WTC11 (cell line): ENCODE data around the gene IST1. TPM values are rescaled to one million over a fixed set of nuclear protein-coding genes. Genes with fewer than 3 reads are reported as not detected.

Experiments used
- CBFB ChIP-seq: sonication (generic); formaldehyde crosslinking; IDR thresholded peaks from 2 replicates; pipeline ENCODE4 v1.8.1; 2022; ENCODE audit warnings: mild to moderate bottlenecking, low read depth, missing genetic modification reagents
- EMX1 ChIP-seq: fragments of 250-450 bp; sonication (Bioruptor Pico); IDR thresholded peaks from 2 replicates; pipeline ENCODE4 v1.8.0; 2021; ENCODE audit warnings: mild to moderate bottlenecking
- ETV6 ChIP-seq: sonication (generic); formaldehyde crosslinking; IDR thresholded peaks from 2 replicates; pipeline ENCODE4 v1.8.1; 2022; ENCODE audit warnings: mild to moderate bottlenecking, missing genetic modification reagents
- GABPB1 ChIP-seq: sonication (generic); formaldehyde crosslinking; IDR thresholded peaks from 2 replicates; pipeline ENCODE4 v1.8.1; 2023; ENCODE audit warnings: mild to moderate bottlenecking, missing genetic modification reagents
- JAZF1 ChIP-seq: fragments of 250-450 bp; sonication (Bioruptor Pico); IDR thresholded peaks from 2 replicates; pipeline ENCODE4 v1.9.0; 2021; ENCODE audit warnings: moderate library complexity, mild to moderate bottlenecking, inconsistent platforms
- MXD4 ChIP-seq: fragments of 250-450 bp; sonication (Bioruptor Pico); IDR thresholded peaks from 2 replicates; pipeline ENCODE4 v1.8.0; 2021; ENCODE audit warnings: mild to moderate bottlenecking, moderate library complexity, borderline replicate concordance
- NR3C1 ChIP-seq: sonication (generic); formaldehyde crosslinking; conservative IDR thresholded peaks from 2 replicates; pipeline ENCODE4 v1.8.1; 2023; ENCODE audit warnings: low read depth, mild to moderate bottlenecking, missing genetic modification reagents
- OVOL2 ChIP-seq: fragments of 250-450 bp; sonication (Bioruptor Pico); IDR thresholded peaks from 2 replicates; pipeline ENCODE4 v1.9.0; 2021; ENCODE audit warnings: mild to moderate bottlenecking, borderline replicate concordance
- SMAD3 ChIP-seq: sonication (generic); formaldehyde crosslinking; IDR thresholded peaks from 2 replicates; pipeline ENCODE4 v1.8.0; 2022; ENCODE audit warnings: missing genetic modification reagents, mild to moderate bottlenecking, borderline replicate concordance
- TEAD1 ChIP-seq: sonication (generic); formaldehyde crosslinking; IDR thresholded peaks from 2 replicates; pipeline ENCODE4 v1.8.0; 2022; ENCODE audit warnings: mild to moderate bottlenecking, missing genetic modification reagents
- ZNF263 ChIP-seq: sonication (generic); formaldehyde crosslinking; IDR thresholded peaks from 2 replicates; pipeline ENCODE4 v1.8.1; 2022; ENCODE audit warnings: low read depth, mild to moderate bottlenecking, moderate library complexity, missing genetic modification reagents
- total RNA-seq: library from RNA; stranded (reverse); gene quantifications from 3 replicates; pipeline ENCODE4 v1.2.3, GENCODE V29; 2021
- TF ChIP-seq, protein P1 (sequence below): sonication (generic); formaldehyde crosslinking; IDR thresholded peaks from 2 replicates; pipeline ENCODE4 v1.8.1; 2023; ENCODE audit warnings: mild to moderate bottlenecking, moderate library complexity, missing genetic modification reagents
- TF ChIP-seq, protein P2 (sequence below): fragments of 250-450 bp; sonication (Bioruptor Pico); IDR thresholded peaks from 2 replicates; pipeline ENCODE4 v1.9.0; 2021; ENCODE audit warnings: mild to moderate bottlenecking, borderline replicate concordance
- TF ChIP-seq, protein P3 (sequence below): sonication (generic); formaldehyde crosslinking; IDR thresholded peaks from 2 replicates; pipeline ENCODE4 v1.8.0; 2023; ENCODE audit warnings: missing genetic modification reagents, mild to moderate bottlenecking, borderline replicate concordance
- TF ChIP-seq, protein P4 (sequence below): sonication (generic); formaldehyde crosslinking; conservative IDR thresholded peaks from 2 replicates; pipeline ENCODE4 v1.8.1; 2022; ENCODE audit warnings: mild to moderate bottlenecking, missing genetic modification reagents
- TF ChIP-seq, protein P5 (sequence below): sonication (generic); formaldehyde crosslinking; IDR thresholded peaks from 2 replicates; pipeline ENCODE4 v1.8.0; 2022; ENCODE audit warnings: mild to moderate bottlenecking, missing genetic modification reagents
- TF ChIP-seq, protein P6 (sequence below): sonication (generic); formaldehyde crosslinking; IDR thresholded peaks from 2 replicates; pipeline ENCODE4 v1.8.1; 2023; ENCODE audit warnings: mild to moderate bottlenecking, missing genetic modification reagents, moderate library complexity
- TF ChIP-seq, protein P7 (sequence below): sonication (generic); formaldehyde crosslinking; IDR thresholded peaks from 2 replicates; pipeline ENCODE4 v1.8.1; 2022; ENCODE audit warnings: low read depth, mild to moderate bottlenecking, moderate library complexity, missing genetic modification reagents, borderline replicate concordance
- TF ChIP-seq, protein P8 (sequence below): sonication (generic); formaldehyde crosslinking; IDR thresholded peaks from 2 replicates; pipeline ENCODE4 v1.8.0; 2022; ENCODE audit warnings: mild to moderate bottlenecking, missing genetic modification reagents
- TF ChIP-seq, protein P9 (sequence below): sonication (generic); formaldehyde crosslinking; IDR thresholded peaks from 2 replicates; pipeline ENCODE4 v1.8.0; 2023; ENCODE audit warnings: mild to moderate bottlenecking, missing genetic modification reagents

IST1 gene
- total RNA-seq, 1 experiment from 2014 or later = 272 TPM

DNA sequence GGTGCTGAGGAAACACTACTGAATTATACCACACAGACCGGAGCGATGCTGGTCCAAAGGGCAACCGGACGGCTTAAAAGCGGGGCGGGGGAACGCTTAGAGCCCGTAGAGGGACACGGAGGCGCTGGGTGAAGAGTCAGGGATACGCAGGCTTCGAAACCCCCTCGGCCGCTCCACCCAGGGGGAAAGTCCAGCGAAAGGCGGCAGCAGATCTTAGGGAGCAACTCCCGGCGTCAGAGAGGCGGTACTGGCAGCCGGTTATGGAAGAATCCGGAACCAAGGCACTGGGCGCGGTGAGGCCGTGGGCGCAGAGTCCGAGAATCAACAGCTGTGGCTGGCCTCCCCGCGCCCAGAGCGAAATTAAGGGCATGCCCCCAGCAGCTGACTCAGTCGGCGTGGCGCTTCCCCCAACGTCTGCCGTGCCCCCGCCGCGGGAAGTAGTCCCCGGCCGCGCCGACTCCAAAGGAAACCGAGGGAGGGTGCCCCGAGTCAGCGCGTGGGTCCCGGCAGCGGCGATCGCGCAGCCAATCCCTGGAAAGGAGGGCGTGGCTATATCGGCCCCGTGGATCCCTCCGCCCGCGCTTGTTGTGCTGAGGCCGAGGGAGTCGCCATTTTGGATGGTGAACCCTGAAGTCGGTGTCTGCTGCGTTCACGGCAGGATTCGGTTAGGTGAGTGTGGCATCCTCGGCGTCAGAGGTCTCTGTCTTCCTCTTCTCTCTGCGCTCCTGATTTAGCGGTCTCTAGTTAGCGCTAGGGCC, at the start of gene IST1 (continued):
- TF ChIP-seq, protein P1, sequence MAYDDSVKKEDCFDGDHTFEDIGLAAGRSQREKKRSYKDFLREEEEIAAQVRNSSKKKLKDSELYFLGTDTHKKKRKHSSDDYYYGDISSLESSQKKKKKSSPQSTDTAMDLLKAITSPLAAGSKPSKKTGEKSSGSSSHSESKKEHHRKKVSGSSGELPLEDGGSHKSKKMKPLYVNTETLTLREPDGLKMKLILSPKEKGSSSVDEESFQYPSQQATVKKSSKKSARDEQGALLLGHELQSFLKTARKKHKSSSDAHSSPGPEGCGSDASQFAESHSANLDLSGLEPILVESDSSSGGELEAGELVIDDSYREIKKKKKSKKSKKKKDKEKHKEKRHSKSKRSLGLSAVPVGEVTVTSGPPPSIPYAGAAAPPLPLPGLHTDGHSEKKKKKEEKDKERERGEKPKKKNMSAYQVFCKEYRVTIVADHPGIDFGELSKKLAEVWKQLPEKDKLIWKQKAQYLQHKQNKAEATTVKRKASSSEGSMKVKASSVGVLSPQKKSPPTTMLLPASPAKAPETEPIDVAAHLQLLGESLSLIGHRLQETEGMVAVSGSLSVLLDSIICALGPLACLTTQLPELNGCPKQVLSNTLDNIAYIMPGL (CRISPR knock-in tag) = peak; percentile 80; the same call in 1 of the 2 replicates
- TF ChIP-seq ETV6 (CRISPR knock-in tag) (0 out of 2 replicates have a peak, but pooled peaks have one; percentile 79), OVOL2 (CRISPR knock-in tag) (no peak), CBFB (CRISPR knock-in tag) (no peak), JAZF1 (CRISPR knock-in tag) (no peak), EMX1 (CRISPR knock-in tag) (no peak), SMAD3 (CRISPR knock-in tag) (no peak), NR3C1 (no peak), ZNF263 (CRISPR knock-in tag) (no peak), TEAD1 (peak; percentile 92), GABPB1 (CRISPR knock-in tag) (peak; percentile 88), MXD4 (CRISPR knock-in tag) (no peak)
- TF ChIP-seq, protein P2, sequence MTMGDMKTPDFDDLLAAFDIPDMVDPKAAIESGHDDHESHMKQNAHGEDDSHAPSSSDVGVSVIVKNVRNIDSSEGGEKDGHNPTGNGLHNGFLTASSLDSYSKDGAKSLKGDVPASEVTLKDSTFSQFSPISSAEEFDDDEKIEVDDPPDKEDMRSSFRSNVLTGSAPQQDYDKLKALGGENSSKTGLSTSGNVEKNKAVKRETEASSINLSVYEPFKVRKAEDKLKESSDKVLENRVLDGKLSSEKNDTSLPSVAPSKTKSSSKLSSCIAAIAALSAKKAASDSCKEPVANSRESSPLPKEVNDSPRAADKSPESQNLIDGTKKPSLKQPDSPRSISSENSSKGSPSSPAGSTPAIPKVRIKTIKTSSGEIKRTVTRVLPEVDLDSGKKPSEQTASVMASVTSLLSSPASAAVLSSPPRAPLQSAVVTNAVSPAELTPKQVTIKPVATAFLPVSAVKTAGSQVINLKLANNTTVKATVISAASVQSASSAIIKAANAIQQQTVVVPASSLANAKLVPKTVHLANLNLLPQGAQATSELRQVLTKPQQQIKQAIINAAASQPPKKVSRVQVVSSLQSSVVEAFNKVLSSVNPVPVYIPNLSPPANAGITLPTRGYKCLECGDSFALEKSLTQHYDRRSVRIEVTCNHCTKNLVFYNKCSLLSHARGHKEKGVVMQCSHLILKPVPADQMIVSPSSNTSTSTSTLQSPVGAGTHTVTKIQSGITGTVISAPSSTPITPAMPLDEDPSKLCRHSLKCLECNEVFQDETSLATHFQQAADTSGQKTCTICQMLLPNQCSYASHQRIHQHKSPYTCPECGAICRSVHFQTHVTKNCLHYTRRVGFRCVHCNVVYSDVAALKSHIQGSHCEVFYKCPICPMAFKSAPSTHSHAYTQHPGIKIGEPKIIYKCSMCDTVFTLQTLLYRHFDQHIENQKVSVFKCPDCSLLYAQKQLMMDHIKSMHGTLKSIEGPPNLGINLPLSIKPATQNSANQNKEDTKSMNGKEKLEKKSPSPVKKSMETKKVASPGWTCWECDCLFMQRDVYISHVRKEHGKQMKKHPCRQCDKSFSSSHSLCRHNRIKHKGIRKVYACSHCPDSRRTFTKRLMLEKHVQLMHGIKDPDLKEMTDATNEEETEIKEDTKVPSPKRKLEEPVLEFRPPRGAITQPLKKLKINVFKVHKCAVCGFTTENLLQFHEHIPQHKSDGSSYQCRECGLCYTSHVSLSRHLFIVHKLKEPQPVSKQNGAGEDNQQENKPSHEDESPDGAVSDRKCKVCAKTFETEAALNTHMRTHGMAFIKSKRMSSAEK (CRISPR knock-in tag) = no peak
- TF ChIP-seq, protein P3, sequence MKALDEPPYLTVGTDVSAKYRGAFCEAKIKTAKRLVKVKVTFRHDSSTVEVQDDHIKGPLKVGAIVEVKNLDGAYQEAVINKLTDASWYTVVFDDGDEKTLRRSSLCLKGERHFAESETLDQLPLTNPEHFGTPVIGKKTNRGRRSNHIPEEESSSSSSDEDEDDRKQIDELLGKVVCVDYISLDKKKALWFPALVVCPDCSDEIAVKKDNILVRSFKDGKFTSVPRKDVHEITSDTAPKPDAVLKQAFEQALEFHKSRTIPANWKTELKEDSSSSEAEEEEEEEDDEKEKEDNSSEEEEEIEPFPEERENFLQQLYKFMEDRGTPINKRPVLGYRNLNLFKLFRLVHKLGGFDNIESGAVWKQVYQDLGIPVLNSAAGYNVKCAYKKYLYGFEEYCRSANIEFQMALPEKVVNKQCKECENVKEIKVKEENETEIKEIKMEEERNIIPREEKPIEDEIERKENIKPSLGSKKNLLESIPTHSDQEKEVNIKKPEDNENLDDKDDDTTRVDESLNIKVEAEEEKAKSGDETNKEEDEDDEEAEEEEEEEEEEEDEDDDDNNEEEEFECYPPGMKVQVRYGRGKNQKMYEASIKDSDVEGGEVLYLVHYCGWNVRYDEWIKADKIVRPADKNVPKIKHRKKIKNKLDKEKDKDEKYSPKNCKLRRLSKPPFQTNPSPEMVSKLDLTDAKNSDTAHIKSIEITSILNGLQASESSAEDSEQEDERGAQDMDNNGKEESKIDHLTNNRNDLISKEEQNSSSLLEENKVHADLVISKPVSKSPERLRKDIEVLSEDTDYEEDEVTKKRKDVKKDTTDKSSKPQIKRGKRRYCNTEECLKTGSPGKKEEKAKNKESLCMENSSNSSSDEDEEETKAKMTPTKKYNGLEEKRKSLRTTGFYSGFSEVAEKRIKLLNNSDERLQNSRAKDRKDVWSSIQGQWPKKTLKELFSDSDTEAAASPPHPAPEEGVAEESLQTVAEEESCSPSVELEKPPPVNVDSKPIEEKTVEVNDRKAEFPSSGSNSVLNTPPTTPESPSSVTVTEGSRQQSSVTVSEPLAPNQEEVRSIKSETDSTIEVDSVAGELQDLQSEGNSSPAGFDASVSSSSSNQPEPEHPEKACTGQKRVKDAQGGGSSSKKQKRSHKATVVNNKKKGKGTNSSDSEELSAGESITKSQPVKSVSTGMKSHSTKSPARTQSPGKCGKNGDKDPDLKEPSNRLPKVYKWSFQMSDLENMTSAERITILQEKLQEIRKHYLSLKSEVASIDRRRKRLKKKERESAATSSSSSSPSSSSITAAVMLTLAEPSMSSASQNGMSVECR (CRISPR knock-in tag) = peak; percentile 78
- TF ChIP-seq, protein P4, sequence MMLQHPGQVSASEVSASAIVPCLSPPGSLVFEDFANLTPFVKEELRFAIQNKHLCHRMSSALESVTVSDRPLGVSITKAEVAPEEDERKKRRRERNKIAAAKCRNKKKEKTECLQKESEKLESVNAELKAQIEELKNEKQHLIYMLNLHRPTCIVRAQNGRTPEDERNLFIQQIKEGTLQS (CRISPR knock-in tag) = no peak
- TF ChIP-seq, protein P5, sequence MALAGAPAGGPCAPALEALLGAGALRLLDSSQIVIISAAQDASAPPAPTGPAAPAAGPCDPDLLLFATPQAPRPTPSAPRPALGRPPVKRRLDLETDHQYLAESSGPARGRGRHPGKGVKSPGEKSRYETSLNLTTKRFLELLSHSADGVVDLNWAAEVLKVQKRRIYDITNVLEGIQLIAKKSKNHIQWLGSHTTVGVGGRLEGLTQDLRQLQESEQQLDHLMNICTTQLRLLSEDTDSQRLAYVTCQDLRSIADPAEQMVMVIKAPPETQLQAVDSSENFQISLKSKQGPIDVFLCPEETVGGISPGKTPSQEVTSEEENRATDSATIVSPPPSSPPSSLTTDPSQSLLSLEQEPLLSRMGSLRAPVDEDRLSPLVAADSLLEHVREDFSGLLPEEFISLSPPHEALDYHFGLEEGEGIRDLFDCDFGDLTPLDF (CRISPR knock-in tag) = no peak
- TF ChIP-seq, protein P6, sequence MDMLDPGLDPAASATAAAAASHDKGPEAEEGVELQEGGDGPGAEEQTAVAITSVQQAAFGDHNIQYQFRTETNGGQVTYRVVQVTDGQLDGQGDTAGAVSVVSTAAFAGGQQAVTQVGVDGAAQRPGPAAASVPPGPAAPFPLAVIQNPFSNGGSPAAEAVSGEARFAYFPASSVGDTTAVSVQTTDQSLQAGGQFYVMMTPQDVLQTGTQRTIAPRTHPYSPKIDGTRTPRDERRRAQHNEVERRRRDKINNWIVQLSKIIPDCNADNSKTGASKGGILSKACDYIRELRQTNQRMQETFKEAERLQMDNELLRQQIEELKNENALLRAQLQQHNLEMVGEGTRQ (CRISPR knock-in tag) = peak; percentile 57
- TF ChIP-seq, protein P7, sequence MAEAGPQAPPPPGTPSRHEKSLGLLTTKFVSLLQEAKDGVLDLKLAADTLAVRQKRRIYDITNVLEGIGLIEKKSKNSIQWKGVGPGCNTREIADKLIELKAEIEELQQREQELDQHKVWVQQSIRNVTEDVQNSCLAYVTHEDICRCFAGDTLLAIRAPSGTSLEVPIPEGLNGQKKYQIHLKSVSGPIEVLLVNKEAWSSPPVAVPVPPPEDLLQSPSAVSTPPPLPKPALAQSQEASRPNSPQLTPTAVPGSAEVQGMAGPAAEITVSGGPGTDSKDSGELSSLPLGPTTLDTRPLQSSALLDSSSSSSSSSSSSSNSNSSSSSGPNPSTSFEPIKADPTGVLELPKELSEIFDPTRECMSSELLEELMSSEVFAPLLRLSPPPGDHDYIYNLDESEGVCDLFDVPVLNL (CRISPR knock-in tag) = peak; percentile 57; the same call in 1 of the 2 replicates
- TF ChIP-seq, protein P8, sequence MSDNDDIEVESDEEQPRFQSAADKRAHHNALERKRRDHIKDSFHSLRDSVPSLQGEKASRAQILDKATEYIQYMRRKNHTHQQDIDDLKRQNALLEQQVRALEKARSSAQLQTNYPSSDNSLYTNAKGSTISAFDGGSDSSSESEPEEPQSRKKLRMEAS (CRISPR knock-in tag) = peak; percentile 95
- TF ChIP-seq, protein P9, sequence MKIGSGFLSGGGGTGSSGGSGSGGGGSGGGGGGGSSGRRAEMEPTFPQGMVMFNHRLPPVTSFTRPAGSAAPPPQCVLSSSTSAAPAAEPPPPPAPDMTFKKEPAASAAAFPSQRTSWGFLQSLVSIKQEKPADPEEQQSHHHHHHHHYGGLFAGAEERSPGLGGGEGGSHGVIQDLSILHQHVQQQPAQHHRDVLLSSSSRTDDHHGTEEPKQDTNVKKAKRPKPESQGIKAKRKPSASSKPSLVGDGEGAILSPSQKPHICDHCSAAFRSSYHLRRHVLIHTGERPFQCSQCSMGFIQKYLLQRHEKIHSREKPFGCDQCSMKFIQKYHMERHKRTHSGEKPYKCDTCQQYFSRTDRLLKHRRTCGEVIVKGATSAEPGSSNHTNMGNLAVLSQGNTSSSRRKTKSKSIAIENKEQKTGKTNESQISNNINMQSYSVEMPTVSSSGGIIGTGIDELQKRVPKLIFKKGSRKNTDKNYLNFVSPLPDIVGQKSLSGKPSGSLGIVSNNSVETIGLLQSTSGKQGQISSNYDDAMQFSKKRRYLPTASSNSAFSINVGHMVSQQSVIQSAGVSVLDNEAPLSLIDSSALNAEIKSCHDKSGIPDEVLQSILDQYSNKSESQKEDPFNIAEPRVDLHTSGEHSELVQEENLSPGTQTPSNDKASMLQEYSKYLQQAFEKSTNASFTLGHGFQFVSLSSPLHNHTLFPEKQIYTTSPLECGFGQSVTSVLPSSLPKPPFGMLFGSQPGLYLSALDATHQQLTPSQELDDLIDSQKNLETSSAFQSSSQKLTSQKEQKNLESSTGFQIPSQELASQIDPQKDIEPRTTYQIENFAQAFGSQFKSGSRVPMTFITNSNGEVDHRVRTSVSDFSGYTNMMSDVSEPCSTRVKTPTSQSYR (CRISPR knock-in tag) = 0 out of 2 replicates have a peak, but pooled peaks have one; percentile 12
